Lung (tissue), 12 donors: ENCODE data around the gene KLHDC7B. TPM values are rescaled to one million over a fixed set of nuclear protein-coding genes. Genes with fewer than 3 reads are reported as not detected.

Experiments
- ATAC-seq: fragments of 200-7000 bp; cut with Tn5 transposase; one replicate; pipeline ENCODE4 v1.9.1; 2020; ENCODE audit warnings: moderate number of reproducible peaks; ENCODE audit not compliant: insufficient read depth, low FRiP score
- DNase-seq, 3 donors: peaks; one replicate each; pipeline ENCODE4 v3.0.0-alpha.2; 2013 to 2017
- H3K27ac ChIP-seq, 2 donors: one replicate each; pipeline ENCODE4 v1.5.1; 2013; ENCODE audit warnings: mild to moderate bottlenecking in 2 of 2, moderate library complexity in 2 of 2, control low read depth in 1 of 2, inconsistent platforms in 1 of 2, low read depth in 1 of 2, low read length in 1 of 2
- H3K27me3 ChIP-seq, 3 donors: one replicate each; pipeline ENCODE4 v1.5.1; 2013; ENCODE audit warnings: low read length in 2 of 3; ENCODE audit not compliant: control insufficient read depth in 3 of 3, insufficient read depth in 3 of 3
- H3K36me3 ChIP-seq, 4 donors: one replicate each; pipeline ENCODE4 v1.5.1; 2013; ENCODE audit warnings: low read length in 4 of 4, mild to moderate bottlenecking in 1 of 4, moderate library complexity in 1 of 4; ENCODE audit not compliant: control insufficient read depth in 4 of 4, insufficient read depth in 4 of 4
- H3K4me1 ChIP-seq, 5 donors: one replicate each; pipeline ENCODE4 v1.5.1; 2013; ENCODE audit warnings: low read length in 5 of 5, mild to moderate bottlenecking in 2 of 5, moderate library complexity in 1 of 5; ENCODE audit not compliant: control insufficient read depth in 5 of 5, insufficient read depth in 5 of 5
- H3K4me3 ChIP-seq: one replicate; pipeline ENCODE4 v1.5.1; 2013; ENCODE audit warnings: mild to moderate bottlenecking, control low read depth, moderate library complexity
- H3K9ac ChIP-seq, 2 donors: one replicate each; pipeline ENCODE4 v1.5.1; 2013; ENCODE audit warnings: low read length in 2 of 2, control low read depth in 1 of 2; ENCODE audit not compliant: insufficient read depth in 1 of 2
- H3K9me3 ChIP-seq, 4 donors: one replicate each; pipeline ENCODE4 v1.5.1; 2013; ENCODE audit warnings: low read length in 3 of 4, mild to moderate bottlenecking in 1 of 4, moderate library complexity in 1 of 4; ENCODE audit not compliant: control insufficient read depth in 4 of 4, insufficient read depth in 3 of 4
- WGBS, 2 donors: extraction: QIAGEN DNeasy Blood & Tissue Kit; methylation state at CpG; one replicate each; pipeline ENCODE4 v1.1.7; 2013; 5-methylcytosine and 5-hydroxymethylcytosine counted together
- polyA plus RNA-seq, 2 donors: library from polyadenylated mRNA; stranded (reverse); fragments of 200-250 nt; gene quantifications; one replicate each; pipeline ENCODE4 v1.2.1, GENCODE V29; 2013
- total RNA-seq, 2 donors: library from RNA; depleted of rRNA in 1 of 2; stranded (reverse); fragments of >200 nt in 1 of 2; gene quantifications; one replicate each; pipeline ENCODE4 v1.2.1, GENCODE V29; 2014 to 2021
- TF ChIP-seq, protein P1 (sequence below): IDR thresholded peaks from 2 replicates; pipeline ENCODE4 v1.5.1; 2012; ENCODE audit warnings: mild to moderate bottlenecking; ENCODE audit errors: control extremely low read depth, extremely low read depth
- donor health status: control.
- donor health status: control.
- donor health status: Bipolar disorder and iron deficiency.
- donor health status: healthy.
- donor health status: DM: yes; HTN: yes; CAD: no.

Gene KLHDC7B
- total and polyA plus RNA-seq, 4 donors, result 0.39 to 1.6 (median 0.95) TPM

DNA sequence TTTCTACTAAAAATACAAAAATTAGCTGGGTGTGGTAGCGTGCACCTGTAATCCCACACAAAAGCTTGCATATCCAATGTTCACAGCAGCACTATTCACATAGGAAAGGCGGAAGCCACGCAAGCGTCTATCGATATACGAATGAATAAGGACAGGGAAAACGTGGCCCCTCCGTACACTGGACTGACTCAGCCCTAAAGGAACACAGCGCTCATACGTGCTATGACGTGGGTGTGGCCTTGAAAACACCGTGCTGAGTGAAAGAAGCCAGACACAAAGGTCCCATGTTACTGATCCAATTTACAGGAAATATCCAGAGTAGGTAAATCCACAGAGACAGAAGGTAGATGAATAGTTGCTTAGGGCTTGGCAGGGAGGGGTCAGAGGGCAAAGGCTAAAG lies 45.2 kb upstream of the KLHDC7B start:
- no peak for DNase-seq
- H3K27ac ChIP-seq, result no peak overlapping the region
- 90 to 92% methylated on average over 12 of the region's 12 CpGs for WGBS, 2 donors

DNA sequence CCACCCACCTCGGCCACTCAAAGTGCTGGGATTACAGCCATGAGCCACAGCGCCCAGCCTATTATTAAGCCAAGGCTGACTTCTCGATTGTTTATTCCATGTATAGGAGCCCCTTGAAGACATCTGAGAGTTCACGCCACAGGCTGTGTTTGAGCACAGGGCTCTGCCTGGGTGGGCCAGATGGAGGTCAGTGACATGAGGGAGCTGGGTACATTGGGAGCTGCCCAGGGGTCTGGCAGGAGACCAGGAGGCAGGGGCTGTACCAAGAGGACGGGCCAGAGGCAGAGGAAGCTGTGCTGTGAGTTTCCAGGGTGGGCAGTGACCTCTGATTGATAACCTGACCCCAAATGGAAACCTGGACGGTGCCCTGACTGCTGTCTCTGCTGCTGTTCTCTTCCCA lies 43.6 kb upstream of the KLHDC7B start:
- Histone ChIP-seq H3K9me3 (no peaks in the 10 kb centered on the region), H3K27me3 (no peaks in the 10 kb centered on the region), H3K36me3 (peaks cover 0 to 38% (median 4%) of the 10 kb centered on the region in 4 donors), H3K4me1 (peaks cover 0 to 12% (median 7%) of the 10 kb centered on the region in 5 donors), H3K4me3 (no peak overlapping the region), H3K9ac (no peak overlapping the region), H3K27ac (no peak overlapping the region)
- TF ChIP-seq, protein P1, sequence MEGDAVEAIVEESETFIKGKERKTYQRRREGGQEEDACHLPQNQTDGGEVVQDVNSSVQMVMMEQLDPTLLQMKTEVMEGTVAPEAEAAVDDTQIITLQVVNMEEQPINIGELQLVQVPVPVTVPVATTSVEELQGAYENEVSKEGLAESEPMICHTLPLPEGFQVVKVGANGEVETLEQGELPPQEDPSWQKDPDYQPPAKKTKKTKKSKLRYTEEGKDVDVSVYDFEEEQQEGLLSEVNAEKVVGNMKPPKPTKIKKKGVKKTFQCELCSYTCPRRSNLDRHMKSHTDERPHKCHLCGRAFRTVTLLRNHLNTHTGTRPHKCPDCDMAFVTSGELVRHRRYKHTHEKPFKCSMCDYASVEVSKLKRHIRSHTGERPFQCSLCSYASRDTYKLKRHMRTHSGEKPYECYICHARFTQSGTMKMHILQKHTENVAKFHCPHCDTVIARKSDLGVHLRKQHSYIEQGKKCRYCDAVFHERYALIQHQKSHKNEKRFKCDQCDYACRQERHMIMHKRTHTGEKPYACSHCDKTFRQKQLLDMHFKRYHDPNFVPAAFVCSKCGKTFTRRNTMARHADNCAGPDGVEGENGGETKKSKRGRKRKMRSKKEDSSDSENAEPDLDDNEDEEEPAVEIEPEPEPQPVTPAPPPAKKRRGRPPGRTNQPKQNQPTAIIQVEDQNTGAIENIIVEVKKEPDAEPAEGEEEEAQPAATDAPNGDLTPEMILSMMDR, result no peak
- 85 to 97% methylated on average over 6 of the region's 6 CpGs for WGBS, 2 donors
- ATAC-seq, result no peak
- no peak for DNase-seq

More for the DNA sequence above, 45.2 kb upstream of the KLHDC7B start:
- H3K9me3 ChIP-seq, result no peaks in the 10 kb centered on the region
- ATAC-seq, result no peak
- no peak overlapping the region for H3K4me3 ChIP-seq
- H3K9ac ChIP-seq, result no peak overlapping the region
- peaks cover 0 to 30% (median 4%) of the 10 kb centered on the region in 4 donors for H3K36me3 ChIP-seq
- H3K27me3 ChIP-seq, result no peaks in the 10 kb centered on the region
- no peaks in the 10 kb centered on the region for H3K4me1 ChIP-seq
- TF ChIP-seq, protein P1, result no peak

DNA sequence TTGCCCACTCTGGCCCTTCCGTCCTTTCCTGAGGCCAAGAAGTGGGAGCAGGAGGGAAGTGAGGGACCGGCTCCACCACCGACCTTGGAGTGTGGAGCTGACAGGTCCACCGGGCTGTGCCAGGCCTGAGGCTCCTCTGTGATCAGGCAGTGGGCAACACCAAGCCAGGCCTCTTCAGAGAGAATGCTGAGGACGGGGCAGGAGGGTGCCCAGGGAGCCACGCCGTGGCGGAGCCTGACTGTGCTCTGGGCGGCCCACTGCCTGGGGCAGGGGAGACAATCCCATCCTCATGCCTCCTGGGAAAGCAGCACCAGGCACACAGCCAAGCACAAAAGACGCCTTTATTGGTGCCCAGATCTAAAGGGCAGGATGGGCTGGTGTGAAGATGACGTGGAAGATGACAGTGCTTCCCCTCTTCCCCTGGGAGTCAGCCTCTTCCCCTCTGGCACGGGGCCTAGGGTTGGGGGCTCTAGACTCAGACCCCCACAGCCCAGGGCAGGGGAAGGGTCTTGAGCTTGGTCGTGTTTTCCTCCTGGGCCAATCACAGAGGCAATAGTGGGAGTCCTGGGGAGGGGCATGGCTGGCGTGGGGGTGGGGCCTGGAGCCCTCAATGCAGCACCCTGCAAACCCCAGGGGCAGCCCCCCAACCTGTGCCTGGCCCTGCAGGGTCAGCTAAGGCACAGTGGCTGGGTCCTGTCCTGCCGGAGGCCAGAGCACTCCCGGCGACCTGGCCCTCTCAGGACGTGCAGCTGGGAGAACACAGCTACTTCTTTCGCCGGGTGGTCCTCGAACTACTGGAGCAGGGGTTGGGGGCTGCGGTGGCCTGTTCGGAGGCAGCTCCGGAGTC lies 42.8 kb upstream of the KLHDC7B start:
- Histone ChIP-seq H3K4me3 (no peak overlapping the region), H3K4me1 (peaks cover 0 to 12% (median 7%) of the 10 kb centered on the region in 5 donors), H3K27ac (no peak overlapping the region), H3K9ac (no peak overlapping the region), H3K27me3 (no peaks in the 10 kb centered on the region), H3K36me3 (peaks cover 0 to 38% (median 4%) of the 10 kb centered on the region in 4 donors), H3K9me3 (no peaks in the 10 kb centered on the region)
- DNase-seq, result no peak
- WGBS, 2 donors, result 91 to 92% methylated on average over 24 of the region's 24 CpGs
- TF ChIP-seq, protein P1, result no peak
- no peak for ATAC-seq
